ENCODE results near the gene DPYSL3. TPM values are rescaled to one million over a fixed set of nuclear protein-coding genes. Genes with fewer than 3 reads are reported as not detected.

Gene DPYSL3
- total RNA-seq, 1 donor from 2014 or later, result not detected

DNA sequence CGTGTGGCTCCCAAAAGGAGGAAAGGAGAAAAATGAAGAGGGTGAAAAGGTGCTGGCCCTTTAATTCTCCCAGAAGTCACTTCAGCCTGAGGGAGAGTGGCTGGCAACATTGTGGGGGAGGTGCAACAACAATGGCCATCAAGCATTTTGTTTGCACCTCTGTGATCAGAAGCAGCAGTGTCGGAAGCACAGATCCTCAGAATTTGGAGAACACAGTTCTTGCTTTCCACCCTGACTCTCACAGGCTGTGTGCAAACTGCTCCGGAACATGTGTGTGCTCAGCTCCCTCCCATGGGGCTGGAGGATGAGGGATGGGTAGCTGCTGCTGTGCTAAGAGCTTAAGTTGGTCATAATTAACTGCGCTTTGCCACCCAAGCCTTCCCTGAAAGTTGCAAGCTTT lies 127.1 kb downstream of the DPYSL3 start:
- no peak for DNase-seq
- ChIA-PET CTCF (no interaction called here), POLR2A (no interaction called here)
- intact Hi-C loops (cut with micrococcal nuclease), result no loop called here
- ATAC-seq (ENCODE audit: low read depth), result no peak
- Mint-ChIP-seq H3K4me3 (no peak overlapping the region), H3K36me3 (ENCODE audit: low read depth) (no peaks in the 10 kb centered on the region), H3K9me3 (no peaks in the 10 kb centered on the region), H3K27ac (no peak overlapping the region), H3K27me3 (no peaks in the 10 kb centered on the region), H3K4me1 (no peaks in the 10 kb centered on the region)
- TF ChIP-seq, protein P1, sequence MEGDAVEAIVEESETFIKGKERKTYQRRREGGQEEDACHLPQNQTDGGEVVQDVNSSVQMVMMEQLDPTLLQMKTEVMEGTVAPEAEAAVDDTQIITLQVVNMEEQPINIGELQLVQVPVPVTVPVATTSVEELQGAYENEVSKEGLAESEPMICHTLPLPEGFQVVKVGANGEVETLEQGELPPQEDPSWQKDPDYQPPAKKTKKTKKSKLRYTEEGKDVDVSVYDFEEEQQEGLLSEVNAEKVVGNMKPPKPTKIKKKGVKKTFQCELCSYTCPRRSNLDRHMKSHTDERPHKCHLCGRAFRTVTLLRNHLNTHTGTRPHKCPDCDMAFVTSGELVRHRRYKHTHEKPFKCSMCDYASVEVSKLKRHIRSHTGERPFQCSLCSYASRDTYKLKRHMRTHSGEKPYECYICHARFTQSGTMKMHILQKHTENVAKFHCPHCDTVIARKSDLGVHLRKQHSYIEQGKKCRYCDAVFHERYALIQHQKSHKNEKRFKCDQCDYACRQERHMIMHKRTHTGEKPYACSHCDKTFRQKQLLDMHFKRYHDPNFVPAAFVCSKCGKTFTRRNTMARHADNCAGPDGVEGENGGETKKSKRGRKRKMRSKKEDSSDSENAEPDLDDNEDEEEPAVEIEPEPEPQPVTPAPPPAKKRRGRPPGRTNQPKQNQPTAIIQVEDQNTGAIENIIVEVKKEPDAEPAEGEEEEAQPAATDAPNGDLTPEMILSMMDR (IDR thresholded peaks at IDR 0.05), result no peak

DNA sequence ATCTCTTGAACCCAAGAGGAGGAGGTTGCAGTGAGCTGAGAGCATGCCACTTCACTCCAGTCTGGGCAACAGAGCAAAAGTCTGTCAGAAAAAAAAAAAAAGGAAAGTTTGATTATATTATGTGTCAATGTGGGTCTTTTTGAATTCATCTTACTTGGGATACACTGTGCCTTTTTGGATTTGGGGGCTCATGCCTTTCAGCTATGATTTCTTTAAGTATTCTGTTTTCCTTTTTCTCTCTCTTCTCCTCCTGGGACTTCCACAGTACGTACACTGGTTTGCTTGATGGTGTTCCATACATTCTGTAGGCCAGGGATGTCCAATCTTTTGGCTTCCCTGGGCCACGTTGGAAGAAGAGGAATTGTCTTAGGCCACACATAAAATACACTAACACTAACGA lies 128.3 kb downstream of the DPYSL3 start:
- no peaks in the 10 kb centered on the region for H3K36me3 Mint-ChIP-seq (ENCODE audit: low read depth)
- POLR2A ChIA-PET, result no interaction called here
- intact Hi-C loops (cut with micrococcal nuclease), result no loop called here
- ATAC-seq (ENCODE audit: low read depth) (no peak), DNase-seq (no peak)
- CTCF ChIA-PET, result no interaction called here
- no peaks in the 10 kb centered on the region for H3K27me3 Mint-ChIP-seq
- H3K4me3 Mint-ChIP-seq, result no peak overlapping the region
- no peak overlapping the region for H3K27ac Mint-ChIP-seq
- no peaks in the 10 kb centered on the region for H3K4me1 Mint-ChIP-seq
- no peaks in the 10 kb centered on the region for H3K9me3 Mint-ChIP-seq
- TF ChIP-seq, protein P1 (IDR thresholded peaks at IDR 0.05), result no peak

DNA sequence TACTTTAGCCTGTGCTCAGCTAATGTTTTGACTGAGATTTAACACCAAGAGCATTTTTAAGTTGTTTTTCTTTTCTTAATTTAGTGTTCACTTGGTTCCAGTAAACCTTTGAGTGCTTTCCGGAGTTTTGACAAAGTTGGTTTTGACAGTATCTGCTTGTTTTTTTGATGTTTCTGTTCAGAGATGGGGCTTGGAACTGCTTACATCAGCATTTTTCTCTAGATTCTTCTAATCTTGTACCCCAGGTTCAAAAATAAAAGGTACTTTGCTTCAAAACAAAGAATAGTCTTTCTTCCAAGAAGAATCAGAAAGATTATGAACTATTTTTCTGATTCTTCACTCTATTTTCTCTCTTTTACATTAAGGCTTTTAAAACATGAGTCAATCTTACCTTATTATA lies 132.2 kb downstream of the DPYSL3 start:
- intact Hi-C loops (cut with micrococcal nuclease), result no loop called here
- POLR2A ChIA-PET, result no interaction called here
- H3K9me3 Mint-ChIP-seq, result no peaks in the 10 kb centered on the region
- H3K36me3 Mint-ChIP-seq (ENCODE audit: low read depth), result no peaks in the 10 kb centered on the region
- TF ChIP-seq, protein P1 (IDR thresholded peaks at IDR 0.05), result no peak
- H3K27me3 Mint-ChIP-seq, result no peaks in the 10 kb centered on the region
- ATAC-seq (ENCODE audit: low read depth) (no peak), DNase-seq (no peak)
- CTCF ChIA-PET, result no interaction called here
- no peak overlapping the region for H3K4me3 Mint-ChIP-seq
- no peaks in the 10 kb centered on the region for H3K4me1 Mint-ChIP-seq
- no peak overlapping the region for H3K27ac Mint-ChIP-seq

DNA sequence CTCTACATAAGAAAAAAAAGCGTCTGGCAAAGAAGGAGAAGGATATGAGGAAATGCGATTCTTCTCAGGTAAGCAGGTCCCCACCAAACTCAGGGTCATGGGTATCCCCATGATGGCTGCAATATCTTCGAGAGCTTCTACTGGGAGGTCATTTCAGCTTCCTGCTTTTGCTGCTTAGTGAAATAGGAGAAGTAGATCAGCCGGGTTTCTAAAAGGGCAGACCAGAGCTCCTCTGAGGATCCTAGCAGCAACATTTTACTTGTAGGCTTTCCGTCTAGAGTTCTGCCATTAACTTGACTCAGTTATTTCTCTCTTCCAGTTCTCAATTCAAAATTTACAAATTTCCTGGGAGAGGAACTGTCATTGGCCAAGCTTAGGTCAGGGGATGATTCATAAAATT lies 134.7 kb downstream of the DPYSL3 start:
- H3K4me1 Mint-ChIP-seq, result no peaks in the 10 kb centered on the region
- H3K27ac Mint-ChIP-seq, result no peak overlapping the region
- DNase-seq (no peak), ATAC-seq (ENCODE audit: low read depth) (no peak)
- intact Hi-C loops (cut with micrococcal nuclease), result no loop called here
- TF ChIP-seq, protein P1 (IDR thresholded peaks at IDR 0.05), result no peak
- ChIA-PET POLR2A (no interaction called here), CTCF (no interaction called here)
- no peaks in the 10 kb centered on the region for H3K36me3 Mint-ChIP-seq (ENCODE audit: low read depth)
- H3K4me3 Mint-ChIP-seq, result no peak overlapping the region
- H3K27me3 Mint-ChIP-seq, result peaks cover 2% of the 10 kb centered on the region
- peaks cover 4% of the 10 kb centered on the region for H3K9me3 Mint-ChIP-seq

DNA sequence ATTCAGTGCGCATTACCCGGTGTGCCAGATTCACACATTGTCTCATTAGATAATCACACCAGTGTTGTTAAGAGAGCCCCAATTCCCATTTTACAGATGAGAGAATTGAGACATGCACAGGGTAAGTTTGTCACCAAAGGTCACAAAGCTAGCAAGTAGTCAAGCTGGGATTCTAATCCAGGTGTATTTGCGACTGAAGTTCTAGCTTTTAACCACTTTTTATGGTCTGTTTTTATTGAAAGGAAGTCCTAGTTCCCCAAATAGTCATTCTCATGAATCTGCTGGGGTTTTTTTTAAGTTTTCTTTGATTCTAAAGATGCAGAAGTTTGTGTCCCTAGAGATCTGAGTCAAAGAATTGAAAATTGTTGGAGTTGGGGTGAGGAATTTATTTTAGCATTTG lies 136.5 kb downstream of the DPYSL3 start:
- Mint-ChIP-seq H3K9me3 (peaks cover 4% of the 10 kb centered on the region), H3K4me1 (no peaks in the 10 kb centered on the region), H3K36me3 (ENCODE audit: low read depth) (no peaks in the 10 kb centered on the region), H3K4me3 (no peak overlapping the region), H3K27me3 (peaks cover 2% of the 10 kb centered on the region), H3K27ac (no peak overlapping the region)
- no peak for ATAC-seq (ENCODE audit: low read depth)
- intact Hi-C loops (cut with micrococcal nuclease), result no loop called here
- CTCF ChIA-PET, result no interaction called here
- TF ChIP-seq, protein P1 (IDR thresholded peaks at IDR 0.05), result no peak
- no peak for DNase-seq
- POLR2A ChIA-PET, result no interaction called here
